Measurements from ENCODE around the gene ENTPD1.
A peak's percentile ranks its signal among the peaks of the same experiment; 100 is the strongest.
"Not testable (repeated sequence)": the region's sequence is repeated elsewhere in the genome, so short reads cannot be mapped to it uniquely, and the experiment has no call there.

The ENTPD1 gene

DNA sequence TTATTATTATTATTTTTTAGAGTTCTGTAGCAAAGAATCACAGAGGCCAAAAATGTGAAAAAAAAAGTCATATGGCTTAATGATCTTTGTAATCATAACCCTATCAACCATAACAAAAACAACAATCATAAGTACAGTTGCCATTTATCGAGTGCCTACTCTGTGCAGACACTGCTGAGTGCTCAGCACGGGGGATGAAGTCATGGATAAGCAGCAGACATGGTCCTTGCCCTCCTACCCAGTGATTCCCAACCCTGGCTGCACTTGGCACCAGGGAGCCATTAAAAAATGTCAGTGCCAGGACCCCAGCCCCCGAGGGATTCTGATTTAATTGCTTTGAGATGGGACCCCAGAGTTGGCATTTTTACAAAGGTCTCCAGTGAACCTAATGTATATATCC is 38.2 kb downstream of the ENTPD1 start:
- no peak for DNase-seq (ENCODE audit: low spot score)

DNA sequence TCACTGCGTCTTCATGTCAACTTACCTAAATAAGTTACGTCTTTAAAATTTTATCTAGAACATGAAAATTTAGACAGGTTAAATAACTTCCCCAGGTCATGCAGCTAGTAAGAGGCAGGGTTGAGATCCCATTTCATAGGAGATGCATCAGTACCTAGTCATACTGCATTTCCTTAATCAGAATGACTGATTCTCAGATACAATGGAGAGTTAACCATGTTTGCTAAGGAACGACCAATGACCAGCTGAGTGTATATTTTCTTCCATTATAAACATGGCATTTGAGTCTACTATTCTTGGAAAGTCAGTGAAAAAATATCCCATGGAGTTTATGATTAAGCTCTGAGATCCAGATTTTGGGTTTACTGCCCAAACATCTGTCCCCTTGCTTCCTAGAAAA is 39.6 kb downstream of the ENTPD1 start:
- DNase-seq (ENCODE audit: low spot score), result no peak

DNA sequence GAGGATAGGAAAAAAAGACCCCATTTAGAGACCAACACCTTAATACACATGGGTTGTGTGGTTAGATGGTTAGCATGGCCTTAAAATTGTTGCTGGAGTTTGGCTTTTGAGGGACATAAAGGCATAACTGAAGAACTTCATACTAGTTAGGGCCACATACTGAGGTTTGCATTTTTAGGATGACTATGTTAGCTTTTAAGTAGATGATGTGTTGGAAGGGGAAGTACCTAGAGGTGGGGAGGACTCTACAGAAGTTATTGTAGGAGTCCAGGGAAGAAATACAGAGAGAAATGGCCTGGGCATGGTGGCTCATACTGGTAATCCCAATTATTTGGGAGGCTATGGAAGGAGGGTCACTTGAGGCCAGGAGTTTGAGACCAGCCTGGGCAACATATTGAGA is 40.5 kb downstream of the ENTPD1 start:
- no peak for DNase-seq (ENCODE audit: low spot score)

DNA sequence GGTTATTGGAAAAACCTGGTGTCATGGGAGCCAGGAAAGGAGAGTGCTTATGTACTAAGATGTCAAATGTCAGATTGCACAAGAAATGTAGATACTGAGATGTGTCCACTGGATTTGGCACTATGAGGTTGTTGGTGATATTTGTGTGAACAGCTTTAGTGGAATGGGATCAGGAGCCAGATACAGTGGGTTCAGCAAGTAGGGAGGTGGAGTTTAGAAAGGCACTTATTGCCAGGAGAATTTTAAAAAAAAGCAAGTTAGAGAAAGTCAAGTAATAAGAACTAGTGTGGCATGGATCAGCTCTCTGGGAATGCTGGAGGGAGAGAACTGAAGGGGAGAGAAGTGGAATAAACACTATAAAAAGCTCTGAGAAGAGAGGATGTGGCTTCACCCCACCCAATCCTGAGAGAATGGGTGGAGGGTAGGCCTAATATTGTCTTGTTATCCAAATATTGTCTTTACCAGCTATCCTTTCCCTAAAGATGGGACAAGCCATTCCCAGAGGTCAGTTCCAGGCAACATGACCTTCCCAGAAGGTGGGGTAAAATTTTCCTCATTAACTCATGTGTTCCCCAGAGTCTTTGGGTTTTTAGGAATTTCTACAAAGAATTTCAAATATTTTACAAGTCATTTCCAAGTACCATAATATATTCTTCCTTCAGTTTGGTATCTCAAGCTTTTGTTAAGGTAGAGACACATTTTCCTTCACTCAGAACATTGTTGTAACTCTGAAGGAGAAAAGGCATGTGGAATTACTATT is 42.3 kb downstream of the ENTPD1 start:
- no peak for DNase-seq (ENCODE audit: low spot score)

DNA sequence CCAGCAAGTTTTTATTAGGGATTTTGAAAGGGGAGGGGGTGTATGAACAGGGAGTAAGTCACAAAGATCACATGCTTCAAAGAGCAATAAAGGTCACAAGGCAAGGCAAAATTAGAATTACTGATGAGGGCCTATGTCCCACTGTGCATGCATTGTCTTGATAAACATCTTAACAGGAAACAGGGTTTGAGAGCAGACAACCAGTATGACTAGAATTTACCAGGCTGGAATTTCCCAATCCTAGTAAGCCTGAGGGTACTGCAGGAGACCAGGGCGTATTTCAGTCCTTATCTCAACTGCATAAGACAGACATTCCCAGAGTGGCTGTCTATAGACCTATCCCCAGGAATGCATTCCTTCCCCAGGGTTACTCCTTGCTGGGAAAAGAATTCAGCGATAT is 44.3 kb downstream of the ENTPD1 start:
- not testable (repeated sequence) for DNase-seq (ENCODE audit: low spot score)

DNA sequence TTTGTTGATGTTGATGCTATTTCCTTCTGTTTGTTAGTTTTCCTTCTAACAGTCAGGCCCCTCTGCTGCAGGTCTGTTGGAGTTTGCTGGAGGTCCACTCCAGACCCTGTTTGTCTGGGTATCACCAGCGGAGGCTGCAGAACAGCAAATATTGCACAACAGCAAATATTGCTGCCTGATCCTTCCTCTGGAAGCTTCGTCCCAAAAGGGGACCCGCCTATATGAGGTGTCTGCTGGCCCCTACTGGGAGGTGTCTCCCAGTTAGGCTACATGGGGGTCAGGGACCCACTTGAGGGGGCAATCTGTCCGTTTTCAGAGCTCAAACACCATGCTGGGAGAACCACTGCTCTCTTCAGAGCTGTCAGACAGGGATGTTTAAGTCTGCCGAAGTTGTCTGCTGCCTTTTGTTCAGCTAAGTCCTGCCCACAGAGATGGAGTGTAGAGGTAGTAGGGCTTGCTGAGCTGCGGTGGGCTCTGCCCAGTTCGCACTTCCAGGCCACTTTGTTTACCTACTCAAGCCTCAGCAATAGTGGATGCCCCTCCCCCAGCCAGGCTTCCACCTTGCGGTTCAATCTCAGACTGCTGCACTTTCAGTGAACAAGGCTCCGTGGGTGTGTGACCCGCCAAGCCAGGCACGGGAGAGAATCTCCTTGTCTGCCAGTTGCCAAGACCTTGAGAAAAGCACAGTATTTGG is 50.9 kb downstream of the ENTPD1 start:
- DNase-seq (ENCODE audit: low spot score), result not testable (repeated sequence)

DNA sequence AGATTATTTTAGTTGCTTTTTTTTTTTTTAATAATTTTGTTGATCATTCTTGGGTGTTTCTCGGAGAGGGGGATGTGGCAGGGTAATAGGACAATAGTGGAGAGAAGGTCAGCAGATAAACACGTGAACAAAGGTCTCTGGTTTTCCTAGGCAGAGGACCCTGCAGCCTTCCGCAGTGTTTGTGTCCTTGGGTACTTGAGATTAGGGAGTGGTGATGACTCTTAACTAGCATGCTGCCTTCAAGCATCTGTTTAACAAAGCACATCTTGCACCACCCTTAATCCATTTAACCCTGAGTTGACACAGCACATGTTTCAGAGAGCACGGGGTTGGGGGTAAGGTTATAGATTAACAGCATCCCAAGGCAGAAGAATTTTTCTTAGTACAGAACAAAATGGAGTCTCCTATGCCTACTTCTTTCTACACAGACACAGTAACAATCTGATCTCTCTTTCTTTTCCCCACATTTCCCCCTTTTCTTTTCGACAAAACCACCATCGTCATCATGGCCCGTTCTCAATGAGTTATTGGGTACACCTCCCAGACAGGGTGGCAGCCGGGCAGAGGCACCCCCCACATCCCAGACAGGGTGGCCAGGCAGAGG is 52.8 kb downstream of the ENTPD1 start:
- DNase-seq (ENCODE audit: low spot score), result not testable (repeated sequence)

DNA sequence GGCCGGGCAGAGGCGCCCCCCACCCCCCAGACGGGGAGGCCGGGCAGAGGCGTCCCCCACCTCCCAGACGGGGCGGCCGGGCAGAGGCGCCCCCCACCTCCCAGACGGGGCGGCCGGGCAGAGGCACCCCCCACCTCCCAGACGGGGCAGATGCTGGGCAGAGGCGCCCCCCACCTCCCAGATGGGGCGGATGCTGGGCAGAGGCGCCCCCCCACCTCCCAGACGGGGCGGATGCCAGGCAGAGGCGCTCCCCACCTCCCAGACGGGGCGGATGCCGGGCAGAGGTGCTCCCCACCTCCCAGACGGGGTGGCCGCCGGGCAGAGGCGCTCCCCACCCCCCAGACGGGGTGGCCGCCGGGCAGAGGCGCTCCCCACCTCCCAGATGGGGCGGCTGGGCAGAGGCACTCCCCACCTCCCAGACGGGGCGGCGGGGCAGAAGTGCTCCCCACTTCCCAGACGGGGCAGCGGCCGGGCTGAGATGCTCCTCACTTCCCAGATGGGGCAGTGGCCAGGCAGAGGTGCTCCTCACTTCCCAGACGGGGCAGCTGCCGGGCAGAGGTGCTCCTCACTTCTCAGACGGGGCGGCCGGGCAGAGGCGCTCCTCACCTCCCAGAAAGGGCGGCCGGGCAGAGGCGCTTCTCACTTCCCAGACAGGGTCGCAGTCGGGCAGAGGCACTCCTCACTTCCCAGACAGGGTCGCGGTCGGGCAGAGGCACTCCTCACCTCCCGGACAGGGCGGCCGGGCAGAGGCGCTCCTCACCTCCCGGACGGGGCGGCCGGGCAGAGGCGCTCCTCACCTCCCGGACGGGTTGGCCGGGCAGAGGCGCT is 53.6 kb downstream of the ENTPD1 start:
- no peak for DNase-seq (ENCODE audit: low spot score)

DNA sequence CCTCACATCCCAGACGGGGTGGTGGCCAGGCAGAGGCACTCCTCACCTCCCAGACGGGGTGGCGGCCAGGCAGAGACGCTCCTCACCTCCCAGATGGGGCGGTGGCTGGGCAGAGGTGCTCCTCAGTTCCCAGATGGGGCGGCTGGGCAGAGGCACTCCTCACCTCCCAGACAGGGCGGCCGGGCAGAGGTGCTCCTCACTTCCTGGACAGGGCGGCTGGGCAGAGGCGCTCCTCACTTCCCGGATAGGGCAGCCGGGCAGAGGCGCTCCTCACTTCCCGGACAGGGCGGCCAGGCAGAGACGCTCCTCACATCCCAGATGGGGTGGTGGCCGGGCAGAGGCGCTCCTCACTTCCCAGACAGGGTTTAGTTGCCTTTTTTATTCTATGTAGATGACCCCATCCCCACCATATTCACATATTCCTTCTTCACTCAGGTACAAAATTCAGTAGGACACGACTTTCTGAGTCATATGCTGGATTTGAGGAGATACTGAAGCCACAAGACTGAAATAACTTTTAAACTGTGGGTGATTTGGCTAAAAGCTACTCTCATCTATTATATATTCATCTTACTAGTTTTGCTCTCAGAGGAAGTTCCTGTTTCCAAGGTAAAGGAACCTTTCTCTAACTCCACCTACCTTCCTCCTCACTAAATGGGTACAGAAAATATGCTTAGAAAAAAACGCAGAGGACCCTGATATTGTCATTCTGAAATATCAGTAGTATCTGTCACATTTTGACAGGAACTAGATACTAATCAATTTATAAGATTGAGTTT is 54.4 kb downstream of the ENTPD1 start:
- DNase-seq (ENCODE audit: low spot score), result no peak

DNA sequence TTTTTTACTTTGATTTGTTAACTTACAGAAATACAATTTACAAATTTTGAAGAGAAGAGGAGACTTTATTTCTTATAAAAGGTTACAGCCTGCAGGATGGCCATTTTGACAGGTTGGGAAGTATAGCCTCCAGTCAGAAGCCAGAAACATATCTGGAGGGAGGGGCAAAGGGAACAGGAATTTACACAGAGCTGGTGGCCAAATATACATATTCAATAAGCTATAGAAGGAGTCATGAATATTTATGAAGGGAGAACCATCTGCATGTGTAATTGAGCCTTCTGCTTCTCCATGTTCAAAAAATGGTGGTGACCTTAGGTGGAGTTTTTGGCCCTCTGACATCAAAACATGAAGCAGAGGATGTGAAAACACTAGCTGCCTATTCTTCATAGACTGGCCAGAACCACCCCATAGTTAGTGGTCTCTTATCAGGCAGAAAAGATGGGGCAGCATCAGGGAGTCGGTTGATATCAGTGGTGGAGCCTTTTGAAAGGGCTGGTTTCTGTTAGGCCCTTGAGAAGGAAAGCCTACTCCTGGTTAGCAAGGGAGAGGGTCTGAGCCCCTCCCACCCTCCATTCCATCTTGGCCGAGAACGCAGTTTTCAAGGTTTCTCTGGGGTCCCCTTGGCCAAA is 57.2 kb downstream of the ENTPD1 start:
- DNase-seq (ENCODE audit: low spot score), result no peak

DNA sequence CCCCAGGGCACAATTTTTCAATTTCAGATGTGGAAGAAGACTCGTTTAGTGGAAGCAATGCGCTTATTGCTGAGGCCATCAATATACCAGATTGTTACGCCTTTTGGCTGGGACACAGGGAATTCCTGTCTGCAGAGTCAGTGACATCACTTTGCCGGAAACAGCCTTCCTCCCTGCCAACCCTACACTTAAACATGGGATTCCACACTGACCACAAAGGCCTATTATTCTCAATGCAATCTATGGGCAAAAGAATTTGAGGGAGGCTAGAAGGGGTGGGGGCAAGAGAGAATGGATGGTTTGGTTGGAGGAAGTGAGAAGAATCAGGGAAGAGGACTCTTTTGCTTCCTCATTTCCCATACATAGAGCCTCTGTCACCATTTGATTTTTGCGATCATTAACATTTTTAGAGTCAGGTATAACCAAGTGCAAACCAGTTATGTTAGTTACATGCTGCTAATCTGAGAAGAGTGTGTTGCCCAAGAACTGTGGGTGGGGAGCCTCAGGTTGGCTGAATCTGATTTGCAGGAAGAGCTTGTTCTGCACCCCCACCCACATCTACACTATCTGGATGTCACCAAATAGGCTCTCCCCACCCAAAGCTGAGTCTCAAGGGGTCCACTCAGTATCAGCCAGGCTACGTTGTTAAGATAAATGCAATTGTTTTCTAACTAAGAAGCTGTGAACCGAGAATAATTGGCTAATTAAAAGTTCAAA is 58.2 kb downstream of the ENTPD1 start:
- peak; percentile 90 for DNase-seq (ENCODE audit: low spot score)

DNA sequence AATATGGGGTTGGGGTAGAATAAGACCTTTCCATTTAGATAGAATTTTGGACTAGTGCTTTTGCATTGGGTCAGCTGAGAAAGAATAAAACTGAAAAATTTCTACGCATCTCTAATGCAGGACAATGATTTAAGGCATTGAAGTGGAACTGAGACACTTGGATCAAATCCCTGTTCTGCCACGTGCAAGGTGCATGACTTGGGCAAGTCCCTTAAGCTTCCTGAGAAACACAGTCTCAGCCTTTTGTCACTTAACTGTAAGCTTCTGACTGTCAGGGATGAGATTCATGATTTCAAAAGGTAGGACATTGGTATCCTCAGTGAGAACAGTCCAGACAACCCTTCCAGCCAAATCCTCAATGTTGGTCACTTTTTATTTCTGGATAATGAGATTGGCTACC is 59.2 kb downstream of the ENTPD1 start:
- DNase-seq (ENCODE audit: low spot score), result no peak

DNA sequence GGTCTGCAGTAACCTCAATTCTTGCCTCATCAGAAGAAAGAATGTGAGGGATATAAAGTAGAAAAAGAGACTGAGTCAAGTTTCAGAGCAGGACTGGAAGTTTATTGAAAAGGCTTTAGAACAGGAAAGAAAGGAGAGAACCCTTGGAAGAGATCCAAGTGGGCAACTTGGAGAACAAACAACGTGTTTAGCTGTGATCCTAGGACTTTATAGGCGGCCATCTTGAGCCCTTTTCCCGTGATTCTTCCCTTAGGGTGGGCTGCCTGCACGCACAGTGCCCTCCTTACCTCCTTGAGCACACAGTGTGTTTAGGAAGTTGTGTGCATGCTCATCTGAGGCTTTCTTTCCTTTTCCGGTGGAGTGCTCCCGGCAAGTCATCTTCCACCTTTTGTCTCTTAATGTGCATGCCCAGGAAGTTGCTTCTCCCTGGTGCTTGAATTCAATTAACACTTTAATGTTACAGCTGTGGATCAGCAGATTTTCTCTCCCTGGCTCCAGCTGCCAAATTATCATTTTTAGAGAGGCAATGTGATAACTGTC is 59.8 kb downstream of the ENTPD1 start:
- DNase-seq (ENCODE audit: low spot score), result no peak

DNA sequence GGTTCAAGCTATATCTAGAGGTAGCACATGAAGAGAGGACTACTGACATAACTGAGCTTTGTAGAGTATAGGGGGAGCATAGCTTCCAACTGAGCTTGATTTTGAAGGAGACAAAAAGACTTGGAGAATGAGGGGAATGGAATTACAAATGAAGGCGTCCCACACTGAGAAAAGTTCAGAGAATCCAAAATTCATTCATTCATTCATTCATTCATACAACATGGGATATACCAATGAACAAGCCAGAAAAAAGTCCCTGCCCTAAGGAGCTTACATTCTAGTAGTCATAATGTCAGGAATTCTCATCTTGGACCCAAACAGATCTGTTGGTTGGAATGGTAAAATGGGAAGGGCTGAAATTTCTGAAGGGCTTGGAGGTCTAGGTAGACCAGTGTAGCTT is 62.0 kb downstream of the ENTPD1 start:
- DNase-seq (ENCODE audit: low spot score), result no peak

DNA sequence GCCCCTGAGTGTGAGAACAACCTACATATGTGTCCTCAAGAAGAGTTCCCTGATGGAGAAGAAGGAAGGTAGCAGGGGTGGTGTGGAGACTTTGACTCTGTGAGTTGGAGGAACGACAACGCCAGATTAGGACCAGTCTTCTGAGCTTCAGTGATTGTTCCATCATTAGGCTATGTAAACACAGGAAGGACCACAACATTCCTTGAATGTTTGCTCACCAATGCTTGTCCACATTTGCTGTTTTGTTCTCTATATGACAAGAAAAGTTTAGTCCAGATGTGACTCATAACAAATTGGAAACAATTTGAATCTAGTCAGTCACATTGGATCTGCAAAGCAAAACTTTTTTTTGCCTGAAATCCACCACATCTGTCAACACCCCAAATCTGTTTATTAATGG is 62.7 kb downstream of the ENTPD1 start:
- peak; percentile 31 for DNase-seq (ENCODE audit: low spot score)

DNA sequence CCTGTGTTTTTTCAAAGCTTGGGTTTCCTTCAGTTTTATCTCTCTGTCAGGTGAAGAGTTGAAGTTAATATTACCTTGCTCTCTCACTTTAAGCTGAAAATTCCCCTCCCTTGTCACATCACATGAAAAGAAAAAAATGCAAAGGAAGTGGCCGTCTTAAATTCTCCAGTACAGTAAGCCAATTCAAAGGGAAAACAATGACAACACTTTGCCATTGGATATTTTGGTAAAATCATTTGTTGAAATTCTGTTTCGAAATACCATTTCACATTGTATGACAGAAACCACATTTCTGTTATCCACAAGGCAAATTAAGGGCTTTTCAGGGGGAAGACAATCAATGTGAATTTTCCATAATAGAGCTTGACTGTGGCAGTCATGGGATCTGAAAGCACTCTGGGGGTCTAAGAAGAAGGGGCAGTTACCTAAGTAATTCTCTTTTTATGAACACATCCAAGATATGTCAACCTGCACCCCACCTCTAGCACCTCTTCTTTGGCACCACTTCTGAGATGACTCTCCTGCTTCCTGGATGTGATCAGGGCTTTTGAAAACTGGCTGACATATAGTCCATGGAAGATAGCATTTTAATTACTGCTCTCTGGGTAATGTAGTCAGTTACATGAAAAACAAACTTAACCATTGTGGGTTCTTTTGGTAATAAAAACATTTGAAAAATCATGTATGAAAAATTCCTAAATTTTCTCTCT is 63.8 kb downstream of the ENTPD1 start:
- no peak for DNase-seq (ENCODE audit: low spot score)

DNA sequence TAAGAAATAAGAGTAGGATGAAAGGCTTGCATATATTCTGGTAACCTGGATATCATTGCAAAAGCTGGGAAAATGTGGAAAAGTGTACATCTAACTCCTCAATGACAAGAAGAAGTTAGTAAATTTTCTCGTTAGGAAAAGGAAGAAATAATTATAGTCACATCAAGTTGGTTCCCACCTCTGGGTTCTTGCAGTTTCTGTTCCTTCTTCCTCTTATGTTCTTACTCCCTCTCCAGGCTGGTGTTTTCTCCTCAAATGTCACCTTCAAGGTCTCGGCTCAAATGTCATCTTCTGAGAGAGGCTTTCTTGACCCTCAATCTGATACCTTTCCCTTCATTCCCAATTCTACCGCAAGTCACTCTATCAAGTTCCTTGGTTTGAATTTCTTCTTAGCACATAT is 64.4 kb downstream of the ENTPD1 start:
- DNase-seq (ENCODE audit: low spot score), result no peak

DNA sequence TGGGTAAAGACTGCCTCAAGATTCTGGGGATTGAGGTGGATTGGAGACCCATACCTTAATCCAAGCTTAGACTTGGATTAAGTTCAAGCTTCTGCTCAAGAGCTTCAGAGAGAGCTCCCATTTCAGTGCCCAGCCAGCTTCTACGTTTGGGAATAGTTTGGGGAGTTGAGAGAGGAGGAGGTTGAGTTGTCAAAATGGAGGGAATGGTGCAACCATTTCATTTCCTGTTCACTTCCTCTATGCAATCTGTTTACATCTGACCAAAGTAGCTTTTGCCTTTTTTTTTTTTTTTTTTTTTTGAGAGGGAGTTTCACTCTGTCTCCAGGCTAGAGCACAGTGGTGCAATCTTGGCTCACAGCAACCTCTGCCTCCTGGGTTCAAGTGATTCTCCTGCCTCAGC is 65.8 kb downstream of the ENTPD1 start:
- DNase-seq (ENCODE audit: low spot score), result no peak

DNA sequence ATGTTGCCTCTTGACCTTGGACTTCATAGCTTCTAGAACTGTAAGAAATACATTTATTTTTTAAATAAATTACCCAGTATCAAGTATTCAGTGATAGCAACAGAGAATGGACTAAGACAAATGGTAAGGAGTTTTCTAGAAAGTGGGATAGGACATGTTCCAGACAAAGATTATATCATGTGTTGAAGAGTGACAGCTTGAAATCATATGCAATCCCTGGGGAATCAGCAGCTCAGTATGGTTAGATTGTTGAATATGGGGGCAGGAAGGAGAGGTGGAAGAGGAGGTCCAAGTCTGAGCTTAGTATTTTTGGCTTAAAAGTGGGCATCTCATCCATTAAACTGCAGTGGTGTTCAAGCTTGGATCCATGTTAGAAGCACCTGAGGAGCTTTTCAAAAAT is 74.1 kb downstream of the ENTPD1 start:
- DNase-seq (ENCODE audit: low spot score), result no peak

DNA sequence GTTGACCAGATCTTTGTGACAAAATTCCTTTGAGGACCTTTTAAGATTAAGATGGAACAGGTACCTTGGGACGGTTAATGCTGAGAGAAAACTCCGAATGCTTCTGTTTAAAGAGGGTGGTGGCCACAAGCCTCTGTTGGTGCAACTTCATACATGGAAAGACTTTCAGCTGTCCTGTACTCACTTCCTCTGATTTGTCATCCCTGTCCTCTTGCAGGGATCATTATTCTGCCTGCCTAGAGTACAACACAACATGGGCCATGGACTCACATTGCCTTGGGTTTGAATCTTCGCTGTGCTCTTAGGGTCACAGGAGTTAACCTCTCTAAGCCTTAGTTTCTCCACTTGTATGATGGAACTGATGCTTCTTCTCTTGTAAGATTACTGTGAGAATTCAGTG is 75.1 kb downstream of the ENTPD1 start:
- DNase-seq (ENCODE audit: low spot score), result no peak
